ENCODE results near the gene DDI2.

- TF ChIP-seq CTCF (IDR thresholded peaks at IDR 0.05; ENCODE audit: low read depth, low read length) (no peak), MAX (IDR thresholded peaks at IDR 0.05; ENCODE audit: low read depth, low read length) (no peak), POLR2A (IDR thresholded peaks at IDR 0.05; ENCODE audit: extremely low read depth, insufficient read length) (no peak), MYC (IDR thresholded peaks at IDR 0.05; ENCODE audit: low read depth, low read length) (no peak)
Measured at GRCh38 chr1:15577691-15578090, 39.6 kb upstream of the DDI2 start.
